ENCODE measurements around the gene EIF4E3.

The EIF4E3 gene

DNA sequence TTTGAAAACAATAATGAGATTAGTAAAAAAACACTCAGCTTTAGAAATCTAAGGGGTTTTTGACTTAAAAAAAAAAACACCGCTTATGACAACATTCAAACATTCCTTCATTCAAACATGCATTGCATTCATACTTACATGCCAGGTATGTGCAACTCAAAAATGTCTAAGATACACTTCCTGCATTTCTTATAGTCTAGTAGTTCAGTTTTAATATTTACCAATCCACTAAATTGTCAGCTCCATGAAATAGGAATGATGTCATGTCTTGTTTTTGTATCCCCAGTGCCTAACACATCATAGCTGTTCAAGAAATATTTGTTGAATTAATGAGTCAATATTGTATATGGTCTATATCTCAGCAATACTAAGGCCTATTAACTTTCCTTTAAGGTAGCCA is 51.7 kb downstream of the EIF4E3 start:
- no peaks in the 10 kb centered on the region for H3F3A ChIP-seq (ENCODE audit: insufficient read depth, low read length)
- no peaks in the 10 kb centered on the region for H3K36me3 ChIP-seq (replicated peaks; ENCODE audit: insufficient read depth, low read length)
- H4K20me1 ChIP-seq (ENCODE audit: insufficient read depth, low read length) = no peaks in the 10 kb centered on the region
- H3K27ac ChIP-seq (ENCODE audit: low read length) = no peak overlapping the region
- H3K9ac ChIP-seq (ENCODE audit: low read length) = no peak overlapping the region
- no peak overlapping the region for H2AFZ ChIP-seq (ENCODE audit: low read length)
- no peak overlapping the region for H3K4me2 ChIP-seq (ENCODE audit: low read depth, low read length)
- H3K79me2 ChIP-seq (ENCODE audit: low read length) = no peaks in the 10 kb centered on the region
- TF ChIP-seq EZH2 (optimal IDR thresholded peaks at IDR 0.05; ENCODE audit: low read depth, low read length) = no peak
- no peak for TF ChIP-seq EZH2phosphoT487 (IDR thresholded peaks at IDR 0.05; ENCODE audit: low read length)
- TF ChIP-seq, protein P1, sequence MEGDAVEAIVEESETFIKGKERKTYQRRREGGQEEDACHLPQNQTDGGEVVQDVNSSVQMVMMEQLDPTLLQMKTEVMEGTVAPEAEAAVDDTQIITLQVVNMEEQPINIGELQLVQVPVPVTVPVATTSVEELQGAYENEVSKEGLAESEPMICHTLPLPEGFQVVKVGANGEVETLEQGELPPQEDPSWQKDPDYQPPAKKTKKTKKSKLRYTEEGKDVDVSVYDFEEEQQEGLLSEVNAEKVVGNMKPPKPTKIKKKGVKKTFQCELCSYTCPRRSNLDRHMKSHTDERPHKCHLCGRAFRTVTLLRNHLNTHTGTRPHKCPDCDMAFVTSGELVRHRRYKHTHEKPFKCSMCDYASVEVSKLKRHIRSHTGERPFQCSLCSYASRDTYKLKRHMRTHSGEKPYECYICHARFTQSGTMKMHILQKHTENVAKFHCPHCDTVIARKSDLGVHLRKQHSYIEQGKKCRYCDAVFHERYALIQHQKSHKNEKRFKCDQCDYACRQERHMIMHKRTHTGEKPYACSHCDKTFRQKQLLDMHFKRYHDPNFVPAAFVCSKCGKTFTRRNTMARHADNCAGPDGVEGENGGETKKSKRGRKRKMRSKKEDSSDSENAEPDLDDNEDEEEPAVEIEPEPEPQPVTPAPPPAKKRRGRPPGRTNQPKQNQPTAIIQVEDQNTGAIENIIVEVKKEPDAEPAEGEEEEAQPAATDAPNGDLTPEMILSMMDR (IDR thresholded peaks at IDR 0.05; ENCODE audit: low read length) = no peak
- H3K27me3 ChIP-seq (replicated peaks; ENCODE audit: insufficient read depth, low read length) = no peaks in the 10 kb centered on the region
- DNase-seq = no peak
- no peaks in the 10 kb centered on the region for H3K4me1 ChIP-seq (ENCODE audit: low read length)
- no peaks in the 10 kb centered on the region for H3K9me3 ChIP-seq (replicated peaks; ENCODE audit: insufficient read depth, low read length)
- H3K4me3 ChIP-seq (ENCODE audit: low read length) = no peak overlapping the region
- no peaks in the 10 kb centered on the region for H3K9me2 ChIP-seq (replicated peaks; ENCODE audit: insufficient read depth, low read length)

DNA sequence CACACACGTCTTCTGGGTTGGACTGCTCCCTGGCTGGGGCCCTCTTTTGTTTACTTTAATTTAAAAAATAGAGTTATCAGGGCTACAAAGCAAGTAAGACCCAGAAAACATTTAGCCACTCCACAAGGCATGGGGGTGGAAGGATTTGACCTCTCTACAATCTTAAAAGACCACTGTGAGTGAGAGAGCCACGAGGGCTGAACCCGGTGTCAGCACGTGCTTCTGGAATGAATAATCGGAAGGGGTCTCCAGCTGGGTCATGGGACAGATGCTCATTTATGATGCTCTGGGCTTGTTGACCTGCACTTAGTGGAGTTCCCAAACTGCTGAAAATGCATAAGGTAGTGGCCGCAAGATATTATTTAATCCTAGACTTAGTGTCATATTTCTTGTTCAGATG is 52.4 kb downstream of the EIF4E3 start:
- Histone ChIP-seq H3K4me2 (ENCODE audit: low read depth, low read length) (no peak overlapping the region), H3K79me2 (ENCODE audit: low read length) (no peaks in the 10 kb centered on the region), H3F3A (ENCODE audit: insufficient read depth, low read length) (no peaks in the 10 kb centered on the region), H3K4me3 (ENCODE audit: low read length) (no peak overlapping the region), H3K9ac (ENCODE audit: low read length) (no peak overlapping the region), H4K20me1 (ENCODE audit: insufficient read depth, low read length) (no peaks in the 10 kb centered on the region), H3K4me1 (ENCODE audit: low read length) (no peaks in the 10 kb centered on the region), H2AFZ (ENCODE audit: low read length) (no peak overlapping the region), H3K9me2 (replicated peaks; ENCODE audit: insufficient read depth, low read length) (no peaks in the 10 kb centered on the region), H3K9me3 (replicated peaks; ENCODE audit: insufficient read depth, low read length) (no peaks in the 10 kb centered on the region), H3K27ac (ENCODE audit: low read length) (no peak overlapping the region), H3K27me3 (replicated peaks; ENCODE audit: insufficient read depth, low read length) (no peaks in the 10 kb centered on the region), H3K36me3 (replicated peaks; ENCODE audit: insufficient read depth, low read length) (no peaks in the 10 kb centered on the region)
- no peak for DNase-seq
- TF ChIP-seq, protein P1 (IDR thresholded peaks at IDR 0.05; ENCODE audit: low read length) = no peak
- TF ChIP-seq EZH2phosphoT487 (IDR thresholded peaks at IDR 0.05; ENCODE audit: low read length) (no peak), EZH2 (optimal IDR thresholded peaks at IDR 0.05; ENCODE audit: low read depth, low read length) (no peak)

DNA sequence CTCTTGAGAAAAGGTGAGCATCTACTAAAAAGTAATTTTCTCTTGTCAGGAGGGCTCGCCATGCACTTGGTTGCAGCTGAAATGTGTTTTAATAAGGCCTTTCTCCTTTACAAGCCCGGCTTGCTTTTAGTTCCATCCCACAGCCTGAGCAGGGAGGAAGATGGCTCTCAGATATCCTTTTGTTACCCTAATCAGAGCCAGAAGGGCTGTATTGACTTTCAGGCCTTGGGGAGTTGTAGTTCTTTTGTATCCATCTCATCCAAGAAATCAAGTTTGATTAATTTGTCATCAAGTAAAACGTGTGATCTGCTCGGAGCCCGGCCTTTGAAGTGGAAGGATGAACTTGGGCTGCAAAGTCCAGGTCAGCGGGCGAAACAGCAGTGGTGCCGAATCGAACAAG is 52.9 kb downstream of the EIF4E3 start:
- DNase-seq = no peak
- H3K9ac ChIP-seq (ENCODE audit: low read length) = no peak overlapping the region
- no peak overlapping the region for H3K4me3 ChIP-seq (ENCODE audit: low read length)
- H3K4me1 ChIP-seq (ENCODE audit: low read length) = no peaks in the 10 kb centered on the region
- no peaks in the 10 kb centered on the region for H3F3A ChIP-seq (ENCODE audit: insufficient read depth, low read length)
- no peaks in the 10 kb centered on the region for H3K27me3 ChIP-seq (replicated peaks; ENCODE audit: insufficient read depth, low read length)
- TF ChIP-seq EZH2phosphoT487 (IDR thresholded peaks at IDR 0.05; ENCODE audit: low read length) (no peak), EZH2 (optimal IDR thresholded peaks at IDR 0.05; ENCODE audit: low read depth, low read length) (no peak)
- TF ChIP-seq, protein P1 (IDR thresholded peaks at IDR 0.05; ENCODE audit: low read length) = no peak
- no peak overlapping the region for H3K27ac ChIP-seq (ENCODE audit: low read length)
- no peak overlapping the region for H2AFZ ChIP-seq (ENCODE audit: low read length)
- no peaks in the 10 kb centered on the region for H3K36me3 ChIP-seq (replicated peaks; ENCODE audit: insufficient read depth, low read length)
- H3K79me2 ChIP-seq (ENCODE audit: low read length) = no peaks in the 10 kb centered on the region
- H3K9me3 ChIP-seq (replicated peaks; ENCODE audit: insufficient read depth, low read length) = no peaks in the 10 kb centered on the region
- H3K9me2 ChIP-seq (replicated peaks; ENCODE audit: insufficient read depth, low read length) = no peaks in the 10 kb centered on the region
- no peaks in the 10 kb centered on the region for H4K20me1 ChIP-seq (ENCODE audit: insufficient read depth, low read length)
- no peak overlapping the region for H3K4me2 ChIP-seq (ENCODE audit: low read depth, low read length)

All from MM.1S (cell line).